ENCODE data around the gene KYNU. TPM values are rescaled to one million over a fixed set of nuclear protein-coding genes. Genes with fewer than 3 reads are reported as not detected.

Gene KYNU
- total RNA-seq, 1 donor from 2014 or later = 1.3 TPM

DNA sequence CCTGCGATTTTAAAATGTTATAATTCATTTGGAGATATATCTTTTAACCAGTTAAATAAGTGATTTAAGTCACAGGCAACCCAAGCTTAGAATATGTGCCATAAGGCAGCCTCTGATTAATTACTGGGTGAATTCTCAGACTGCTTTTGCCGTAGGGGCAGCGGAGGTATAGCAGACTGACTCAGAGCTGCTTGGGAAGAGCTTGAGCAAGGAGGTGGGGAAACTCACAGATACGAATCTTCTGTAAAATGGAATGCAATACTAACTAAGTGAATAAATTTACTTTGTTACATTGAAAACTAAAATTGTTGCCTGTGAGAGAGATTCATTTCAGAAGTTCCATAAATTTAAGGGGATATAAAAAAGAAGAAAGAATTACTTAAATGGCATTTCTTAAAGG, 115.4 kb downstream of the KYNU start:
- no peak for DNase-seq (ENCODE audit: low read depth)
- TF ChIP-seq, protein P1, sequence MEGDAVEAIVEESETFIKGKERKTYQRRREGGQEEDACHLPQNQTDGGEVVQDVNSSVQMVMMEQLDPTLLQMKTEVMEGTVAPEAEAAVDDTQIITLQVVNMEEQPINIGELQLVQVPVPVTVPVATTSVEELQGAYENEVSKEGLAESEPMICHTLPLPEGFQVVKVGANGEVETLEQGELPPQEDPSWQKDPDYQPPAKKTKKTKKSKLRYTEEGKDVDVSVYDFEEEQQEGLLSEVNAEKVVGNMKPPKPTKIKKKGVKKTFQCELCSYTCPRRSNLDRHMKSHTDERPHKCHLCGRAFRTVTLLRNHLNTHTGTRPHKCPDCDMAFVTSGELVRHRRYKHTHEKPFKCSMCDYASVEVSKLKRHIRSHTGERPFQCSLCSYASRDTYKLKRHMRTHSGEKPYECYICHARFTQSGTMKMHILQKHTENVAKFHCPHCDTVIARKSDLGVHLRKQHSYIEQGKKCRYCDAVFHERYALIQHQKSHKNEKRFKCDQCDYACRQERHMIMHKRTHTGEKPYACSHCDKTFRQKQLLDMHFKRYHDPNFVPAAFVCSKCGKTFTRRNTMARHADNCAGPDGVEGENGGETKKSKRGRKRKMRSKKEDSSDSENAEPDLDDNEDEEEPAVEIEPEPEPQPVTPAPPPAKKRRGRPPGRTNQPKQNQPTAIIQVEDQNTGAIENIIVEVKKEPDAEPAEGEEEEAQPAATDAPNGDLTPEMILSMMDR (conservative IDR thresholded peaks at IDR 0.05; ENCODE audit: low read depth, low read length) = no peak
- H3K4me3 ChIP-seq (ENCODE audit: low read depth, low read length) = no peak overlapping the region

- no peak overlapping the region for H3K4me3 ChIP-seq (ENCODE audit: low read depth, low read length)
- TF ChIP-seq, protein P1 (conservative IDR thresholded peaks at IDR 0.05; ENCODE audit: low read depth, low read length) = no peak
- no peak for DNase-seq (ENCODE audit: low read depth)
Observed at GRCh38 chr2:142993771-142994170, 116.3 kb downstream of the KYNU start.

GRCh38 chr2:142994665-142995064, 117.2 kb downstream of the KYNU start:
- H3K4me3 ChIP-seq (ENCODE audit: low read depth, low read length) = no peak overlapping the region
- no peak for DNase-seq (ENCODE audit: low read depth)
- TF ChIP-seq, protein P1 (conservative IDR thresholded peaks at IDR 0.05; ENCODE audit: low read depth, low read length) = no peak

DNA sequence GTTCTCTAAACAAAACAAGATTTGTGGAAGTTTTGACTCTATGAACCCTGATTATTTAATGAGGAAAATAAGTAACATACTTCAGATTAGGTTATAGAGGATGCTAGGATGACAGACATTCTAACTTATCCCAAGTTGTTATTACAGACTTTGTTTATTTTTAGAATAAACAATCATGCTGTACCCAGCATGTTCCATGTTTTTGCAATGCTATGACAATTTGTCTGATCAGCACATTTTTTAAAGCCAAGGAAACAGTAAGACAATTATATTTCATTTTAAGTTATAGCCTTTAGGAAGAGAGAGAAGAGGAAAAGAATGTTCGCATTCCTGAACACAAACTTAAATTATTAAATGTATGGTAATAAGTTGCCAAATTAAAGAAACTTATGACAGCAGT, 119.8 kb downstream of the KYNU start:
- TF ChIP-seq, protein P1 (conservative IDR thresholded peaks at IDR 0.05; ENCODE audit: low read depth, low read length) = no peak

DNA sequence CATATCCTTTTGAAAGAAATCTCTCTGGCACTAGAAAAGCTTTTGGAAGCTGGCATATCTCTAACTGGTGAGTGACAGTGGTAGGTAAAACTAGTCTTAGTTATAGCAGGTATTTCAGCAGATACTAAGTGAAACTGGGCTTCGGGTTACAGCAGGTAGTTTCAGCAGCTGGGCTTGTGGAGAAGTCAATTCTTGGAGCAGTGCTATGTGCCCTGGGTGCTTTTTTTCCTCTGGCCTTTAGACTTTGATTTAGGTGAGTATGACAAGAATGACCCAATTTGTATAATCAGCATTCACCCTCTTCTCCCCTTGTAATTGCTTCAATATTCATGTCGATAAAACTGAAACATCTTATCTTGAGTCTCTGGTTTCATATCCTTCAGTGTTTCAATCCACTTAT, 123.1 kb downstream of the KYNU start:
- TF ChIP-seq, protein P1 (conservative IDR thresholded peaks at IDR 0.05; ENCODE audit: low read depth, low read length) = no peak
- no peak for DNase-seq (ENCODE audit: low read depth)

More for the DNA sequence above, 119.8 kb downstream of the KYNU start:
- no peak overlapping the region for H3K4me3 ChIP-seq (ENCODE audit: low read depth, low read length)
- no peak for DNase-seq (ENCODE audit: low read depth)

GRCh38 chr2:143001501-143001900, 124.0 kb downstream of the KYNU start:
- TF ChIP-seq, protein P1 (conservative IDR thresholded peaks at IDR 0.05; ENCODE audit: low read depth, low read length) = no peak
- DNase-seq (ENCODE audit: low read depth) = no peak
- no peak overlapping the region for H3K4me3 ChIP-seq (ENCODE audit: low read depth, low read length)

More for the DNA sequence above, 123.1 kb downstream of the KYNU start:
- no peak overlapping the region for H3K4me3 ChIP-seq (ENCODE audit: low read depth, low read length)

DNA sequence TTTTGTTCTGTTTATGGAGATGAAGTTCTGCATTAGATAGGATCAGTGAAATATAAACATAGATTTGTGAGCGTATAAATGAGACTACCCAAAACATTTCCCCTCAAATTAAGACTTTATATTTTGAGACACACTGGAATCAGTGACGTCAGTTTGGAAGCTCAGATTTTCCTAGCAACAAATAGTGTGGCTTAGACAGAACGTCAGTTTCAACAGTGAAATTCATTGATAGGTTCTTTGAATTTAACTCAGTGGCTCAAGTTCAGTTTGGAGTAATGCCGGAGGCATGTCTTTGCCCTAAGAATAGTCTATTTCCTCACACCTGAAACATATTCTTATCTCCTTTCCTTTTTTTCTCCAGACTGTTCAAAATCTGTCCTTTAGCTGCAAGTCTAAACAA, 138.2 kb downstream of the KYNU start:
- no peak overlapping the region for H3K4me3 ChIP-seq (ENCODE audit: low read depth, low read length)
- TF ChIP-seq, protein P1 (conservative IDR thresholded peaks at IDR 0.05; ENCODE audit: low read depth, low read length) = no peak
- DNase-seq (ENCODE audit: low read depth) = no peak

All from epithelial cell of proximal tubule (primary cell).